PC-3 (cell line): ENCODE measurements around the gene KRTAP29-1.

Experiments
- EZH2 ChIP-seq: fragments of 300-600 bp; sonication (generic); IDR thresholded peaks from one replicate; pipeline ENCODE4 v1.6.1; 2017; ENCODE audit warnings: antibody characterized with exemption, mild to moderate bottlenecking, low read length; ENCODE audit not compliant: unreplicated experiment
- EZH2phosphoT487 ChIP-seq: fragments of 300-600 bp; sonication (generic); IDR thresholded peaks from 2 replicates; pipeline ENCODE4 v1.6.1; 2018; ENCODE audit warnings: mild to moderate bottlenecking, antibody characterized with exemption, low read length, borderline replicate concordance
- TF ChIP-seq, protein P1 (sequence below): fragments of 300-600 bp; sonication (generic); conservative IDR thresholded peaks from 2 replicates; pipeline ENCODE4 v1.5.1; 2017; ENCODE audit warnings: antibody characterized with exemption, low read depth, mild to moderate bottlenecking, low read length

DNA sequence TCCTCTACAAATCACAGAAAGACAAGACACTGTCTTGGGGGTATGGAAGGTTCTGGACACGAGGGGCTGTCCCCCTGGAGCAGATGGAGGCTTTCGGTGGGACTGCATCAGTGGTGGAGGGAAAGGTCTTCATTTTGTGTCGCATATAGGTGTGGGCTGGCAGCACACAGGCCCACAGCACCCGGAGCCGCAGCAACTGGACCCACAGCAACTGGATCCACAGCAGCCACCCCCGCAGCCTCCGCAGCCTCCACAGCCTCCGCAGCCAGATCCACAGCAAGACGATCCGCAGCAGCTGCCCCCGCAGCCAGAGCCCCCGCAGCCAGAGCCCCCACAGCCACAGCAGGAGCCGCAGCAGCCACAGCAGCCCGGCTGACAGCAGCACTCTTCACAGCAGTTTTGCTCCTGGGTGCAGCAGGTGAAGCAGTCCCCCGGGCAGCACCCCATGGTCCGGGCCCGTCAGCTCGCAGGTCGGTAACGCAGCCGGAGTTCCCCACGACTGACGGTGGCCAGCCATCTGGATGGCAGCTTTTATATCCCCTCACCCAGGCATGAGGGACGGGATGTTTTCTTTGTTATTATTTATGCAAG, 12.6 kb upstream of the KRTAP29-1 start, which contains the start of gene KRTAP17-1:
- TF ChIP-seq EZH2 (no peak), EZH2phosphoT487 (no peak)
- TF ChIP-seq, protein P1, sequence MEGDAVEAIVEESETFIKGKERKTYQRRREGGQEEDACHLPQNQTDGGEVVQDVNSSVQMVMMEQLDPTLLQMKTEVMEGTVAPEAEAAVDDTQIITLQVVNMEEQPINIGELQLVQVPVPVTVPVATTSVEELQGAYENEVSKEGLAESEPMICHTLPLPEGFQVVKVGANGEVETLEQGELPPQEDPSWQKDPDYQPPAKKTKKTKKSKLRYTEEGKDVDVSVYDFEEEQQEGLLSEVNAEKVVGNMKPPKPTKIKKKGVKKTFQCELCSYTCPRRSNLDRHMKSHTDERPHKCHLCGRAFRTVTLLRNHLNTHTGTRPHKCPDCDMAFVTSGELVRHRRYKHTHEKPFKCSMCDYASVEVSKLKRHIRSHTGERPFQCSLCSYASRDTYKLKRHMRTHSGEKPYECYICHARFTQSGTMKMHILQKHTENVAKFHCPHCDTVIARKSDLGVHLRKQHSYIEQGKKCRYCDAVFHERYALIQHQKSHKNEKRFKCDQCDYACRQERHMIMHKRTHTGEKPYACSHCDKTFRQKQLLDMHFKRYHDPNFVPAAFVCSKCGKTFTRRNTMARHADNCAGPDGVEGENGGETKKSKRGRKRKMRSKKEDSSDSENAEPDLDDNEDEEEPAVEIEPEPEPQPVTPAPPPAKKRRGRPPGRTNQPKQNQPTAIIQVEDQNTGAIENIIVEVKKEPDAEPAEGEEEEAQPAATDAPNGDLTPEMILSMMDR, result no peak
